Progenitor cell of endocrine pancreas (in vitro differentiated cells): ENCODE measurements around the gene POU3F1. TPM values are rescaled to one million over a fixed set of nuclear protein-coding genes. Genes with fewer than 3 reads are reported as not detected.

Experiments
- DNase-seq: peaks from one replicate; pipeline ENCODE4 v3.0.0; 2021; ENCODE audit warnings: low spot score; ENCODE audit not compliant: unreplicated experiment
- H3K27ac Mint-ChIP-seq: 2 replicates; pipeline ENCODE4 v1.8.0; 2021; ENCODE audit warnings: mild to moderate bottlenecking, moderate library complexity, mixed read lengths
- H3K27me3 Mint-ChIP-seq: 2 replicates; pipeline ENCODE4 v1.8.0; 2021; ENCODE audit warnings: mixed read lengths
- H3K36me3 Mint-ChIP-seq: 2 replicates; pipeline ENCODE4 v1.8.0; 2022; ENCODE audit warnings: mixed read lengths; ENCODE audit not compliant: insufficient read depth
- H3K4me1 Mint-ChIP-seq: 2 replicates; pipeline ENCODE4 v1.8.0; 2021; ENCODE audit warnings: low read depth, mixed read lengths
- H3K4me3 Mint-ChIP-seq: 2 replicates; pipeline ENCODE4 v1.8.0; 2021; ENCODE audit warnings: low read depth, mild to moderate bottlenecking, moderate library complexity, mixed read lengths
- H3K9me3 Mint-ChIP-seq: 2 replicates; pipeline ENCODE4 v1.8.0; 2021; ENCODE audit warnings: low read depth, mixed read lengths
- CTCF ChIP-seq: fragments of 200-600 bp; sonication (generic); IDR thresholded peaks from one replicate; pipeline ENCODE4 v1.5.0; 2021; ENCODE audit warnings: antibody characterized with exemption, mild to moderate bottlenecking; ENCODE audit not compliant: unreplicated experiment
- total RNA-seq: library from RNA; stranded (reverse); gene quantifications from 2 replicates; pipeline ENCODE4 v1.2.1, GENCODE V29; 2021

POU3F1 gene
- total RNA-seq, 1 donor from 2014 or later: 0.43 TPM

- H3K9me3 Mint-ChIP-seq: no peaks in the 10 kb centered on the region
- H3K27me3 Mint-ChIP-seq: peaks cover 69% of the 10 kb centered on the region
- DNase-seq: no peak
- no peak for TF ChIP-seq CTCF
- H3K36me3 Mint-ChIP-seq: no peaks in the 10 kb centered on the region
- H3K4me3 Mint-ChIP-seq: no peak overlapping the region
- H3K27ac Mint-ChIP-seq: no peak overlapping the region
- no peaks in the 10 kb centered on the region for H3K4me1 Mint-ChIP-seq
Measured at GRCh38 chr1:38053416-38054091, 7.0 kb upstream of the POU3F1 start.

GRCh38 chr1:38052750-38053415, 6.3 kb upstream of the POU3F1 start:
- Mint-ChIP-seq H3K4me1 (no peaks in the 10 kb centered on the region), H3K4me3 (no peak overlapping the region), H3K27me3 (peaks cover 72% of the 10 kb centered on the region), H3K9me3 (no peaks in the 10 kb centered on the region), H3K36me3 (no peaks in the 10 kb centered on the region), H3K27ac (no peak overlapping the region)
- no peak for DNase-seq
- TF ChIP-seq CTCF: no peak

- Mint-ChIP-seq H3K36me3 (no peaks in the 10 kb centered on the region), H3K4me3 (no peak overlapping the region), H3K27ac (no peak overlapping the region), H3K27me3 (peaks cover 79% of the 10 kb centered on the region), H3K9me3 (no peaks in the 10 kb centered on the region), H3K4me1 (peaks cover 1% of the 10 kb centered on the region)
- TF ChIP-seq CTCF: no peak
- DNase-seq: no peak
Measured at GRCh38 chr1:38051079-38051543, 4.5 kb upstream of the POU3F1 start.

- H3K4me3 Mint-ChIP-seq: no peak overlapping the region
Measured at GRCh38 chr1:38050397-38051078, 3.9 kb upstream of the POU3F1 start.

More at GRCh38 chr1:38050397-38051078, 3.9 kb upstream of the POU3F1 start:
- DNase-seq: no peak
- Mint-ChIP-seq H3K27me3 (peaks cover 77% of the 10 kb centered on the region), H3K36me3 (no peaks in the 10 kb centered on the region), H3K9me3 (no peaks in the 10 kb centered on the region), H3K4me1 (peaks cover 1% of the 10 kb centered on the region), H3K27ac (no peak overlapping the region)
- no peak for TF ChIP-seq CTCF
